Measurements from ENCODE around the gene AUP1.

- no peak for TF ChIP-seq CTCF (conservative IDR thresholded peaks at IDR 0.05; ENCODE audit: low read depth, low read length)
- TF ChIP-seq POLR2A (IDR thresholded peaks at IDR 0.05; ENCODE audit: low read depth, low read length), result no peak
- TF ChIP-seq SMC3 (IDR thresholded peaks at IDR 0.05; ENCODE audit: low read depth, low read length), result no peak
- TF ChIP-seq MAZ (IDR thresholded peaks at IDR 0.05; ENCODE audit: borderline replicate concordance, low read depth, low read length), result no peak
- no peak for TF ChIP-seq BHLHE40 (IDR thresholded peaks at IDR 0.05; ENCODE audit: low read depth, low read length)
- TF ChIP-seq, protein P1, sequence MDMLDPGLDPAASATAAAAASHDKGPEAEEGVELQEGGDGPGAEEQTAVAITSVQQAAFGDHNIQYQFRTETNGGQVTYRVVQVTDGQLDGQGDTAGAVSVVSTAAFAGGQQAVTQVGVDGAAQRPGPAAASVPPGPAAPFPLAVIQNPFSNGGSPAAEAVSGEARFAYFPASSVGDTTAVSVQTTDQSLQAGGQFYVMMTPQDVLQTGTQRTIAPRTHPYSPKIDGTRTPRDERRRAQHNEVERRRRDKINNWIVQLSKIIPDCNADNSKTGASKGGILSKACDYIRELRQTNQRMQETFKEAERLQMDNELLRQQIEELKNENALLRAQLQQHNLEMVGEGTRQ (IDR thresholded peaks at IDR 0.05; ENCODE audit: low read depth, low read length), result no peak
- no peak for TF ChIP-seq RAD21 (IDR thresholded peaks at IDR 0.05; ENCODE audit: low read length)
- TF ChIP-seq NFE2L2 (IDR thresholded peaks at IDR 0.05; ENCODE audit: low read depth, low read length), result no peak
- TF ChIP-seq RFX5 (IDR thresholded peaks at IDR 0.05; ENCODE audit: low read depth, low read length), result no peak
- TF ChIP-seq MXI1 (IDR thresholded peaks at IDR 0.05; ENCODE audit: borderline replicate concordance, low read depth, low read length), result no peak
- no peak for TF ChIP-seq FOS (IDR thresholded peaks at IDR 0.05; ENCODE audit: low read depth, low read length)
- no peak for TF ChIP-seq RCOR1 (IDR thresholded peaks at IDR 0.05; ENCODE audit: insufficient replicate concordance, low read length)
- no peak for TF ChIP-seq CEBPB (IDR thresholded peaks at IDR 0.05; ENCODE audit: low read depth, low read length)
- TF ChIP-seq MAFK (IDR thresholded peaks at IDR 0.05; ENCODE audit: low read depth, low read length), result no peak
These were observed 12.9 kb downstream of the AUP1 start for GRCh38 chr2:74516650-74517049.

Measured in IMR-90 (cell line).